IMR-90 (cell line): Measurements from ENCODE around the gene SLC29A3.

Experiments used
- BHLHE40 ChIP-seq: fragments of 150-350 bp; IDR thresholded peaks from 2 replicates; pipeline ENCODE4 v1.6.1; 2016; ENCODE audit warnings: mild to moderate bottlenecking, low read depth, low read length
- CHD1 ChIP-seq: IDR thresholded peaks from 2 replicates; pipeline ENCODE4 v1.6.1; 2012; ENCODE audit warnings: low read depth, low read length, improper control_type of control experiment
- FOS ChIP-seq: fragments of 150-350 bp; IDR thresholded peaks from 2 replicates; pipeline ENCODE4 v1.6.1; 2016; ENCODE audit warnings: low read depth, low read length
- MAFK ChIP-seq: IDR thresholded peaks from 2 replicates; pipeline ENCODE4 v1.6.1; 2012; ENCODE audit warnings: low read depth, low read length, improper control_type of control experiment
- MAZ ChIP-seq: IDR thresholded peaks from 2 replicates; pipeline ENCODE4 v1.6.1; 2012; ENCODE audit warnings: low read depth, mild to moderate bottlenecking, low read length, improper control_type of control experiment, moderate library complexity, borderline replicate concordance
- NFE2L2 ChIP-seq: fragments of 150-350 bp; IDR thresholded peaks from 2 replicates; pipeline ENCODE4 v1.6.1; 2016; ENCODE audit warnings: low read depth, mild to moderate bottlenecking, low read length
- POLR2A ChIP-seq: IDR thresholded peaks from 2 replicates; pipeline ENCODE4 v1.6.1; 2012; ENCODE audit warnings: mild to moderate bottlenecking, low read depth, low read length
- RAD21 ChIP-seq: IDR thresholded peaks from 2 replicates; pipeline ENCODE4 v1.6.1; 2012; ENCODE audit warnings: low read length, improper control_type of control experiment
- RFX5 ChIP-seq: IDR thresholded peaks from 2 replicates; pipeline ENCODE4 v1.8.0; 2012; ENCODE audit warnings: low read depth, mild to moderate bottlenecking, low read length, moderate library complexity
- TF ChIP-seq, protein P1 (sequence below): conservative IDR thresholded peaks from 2 replicates; pipeline ENCODE4 v1.5.1; 2012; ENCODE audit warnings: mild to moderate bottlenecking, low read depth, low read length, improper control_type of control experiment
- TF ChIP-seq, protein P2 (sequence below): fragments of 150-350 bp; IDR thresholded peaks from 2 replicates; pipeline ENCODE4 v1.6.1; 2017; ENCODE audit warnings: mild to moderate bottlenecking, antibody characterized with exemption, low read length, low read depth
- TF ChIP-seq, protein P3 (sequence below): fragments of 150-350 bp; IDR thresholded peaks from 2 replicates; pipeline ENCODE4 v1.6.1; 2016; ENCODE audit warnings: low read depth, mild to moderate bottlenecking, low read length, moderate library complexity, borderline replicate concordance

DNA sequence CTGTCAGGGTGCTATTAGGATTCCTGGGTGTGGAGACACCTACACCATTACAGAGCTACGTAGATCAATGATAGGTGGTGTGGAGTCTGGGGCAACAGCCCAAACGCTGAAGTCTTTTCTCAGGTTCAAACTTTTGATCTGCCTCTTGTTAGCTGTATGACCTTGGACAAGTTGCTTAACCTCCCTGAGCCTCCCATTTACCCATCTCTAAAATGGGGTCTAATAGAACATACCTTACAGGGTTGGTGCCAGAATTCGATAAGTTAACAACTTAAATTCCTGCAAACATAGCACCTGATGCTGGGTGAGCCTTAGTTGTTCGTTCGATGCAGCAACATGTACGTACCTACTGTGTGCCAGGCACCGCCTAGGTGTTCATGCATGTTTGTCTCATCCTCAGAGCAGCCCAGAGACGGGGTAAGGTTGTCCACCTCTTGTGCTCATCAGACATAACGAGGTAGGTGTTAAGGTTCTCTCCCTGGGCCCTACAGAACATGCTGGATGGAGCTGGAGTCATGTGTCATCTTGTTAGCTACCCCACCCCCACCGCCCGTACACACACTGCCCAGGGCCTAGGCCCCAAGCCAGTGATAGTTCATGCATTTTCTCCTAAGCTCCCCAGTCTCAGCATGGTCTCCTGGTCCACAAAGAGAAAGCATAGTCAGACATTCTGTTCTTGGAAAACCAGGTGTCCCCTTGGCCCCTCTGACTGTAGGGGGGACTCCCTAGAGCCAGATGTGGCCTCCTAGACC, 41.0 kb upstream of the SLC29A3 start:
- TF ChIP-seq, protein P1, sequence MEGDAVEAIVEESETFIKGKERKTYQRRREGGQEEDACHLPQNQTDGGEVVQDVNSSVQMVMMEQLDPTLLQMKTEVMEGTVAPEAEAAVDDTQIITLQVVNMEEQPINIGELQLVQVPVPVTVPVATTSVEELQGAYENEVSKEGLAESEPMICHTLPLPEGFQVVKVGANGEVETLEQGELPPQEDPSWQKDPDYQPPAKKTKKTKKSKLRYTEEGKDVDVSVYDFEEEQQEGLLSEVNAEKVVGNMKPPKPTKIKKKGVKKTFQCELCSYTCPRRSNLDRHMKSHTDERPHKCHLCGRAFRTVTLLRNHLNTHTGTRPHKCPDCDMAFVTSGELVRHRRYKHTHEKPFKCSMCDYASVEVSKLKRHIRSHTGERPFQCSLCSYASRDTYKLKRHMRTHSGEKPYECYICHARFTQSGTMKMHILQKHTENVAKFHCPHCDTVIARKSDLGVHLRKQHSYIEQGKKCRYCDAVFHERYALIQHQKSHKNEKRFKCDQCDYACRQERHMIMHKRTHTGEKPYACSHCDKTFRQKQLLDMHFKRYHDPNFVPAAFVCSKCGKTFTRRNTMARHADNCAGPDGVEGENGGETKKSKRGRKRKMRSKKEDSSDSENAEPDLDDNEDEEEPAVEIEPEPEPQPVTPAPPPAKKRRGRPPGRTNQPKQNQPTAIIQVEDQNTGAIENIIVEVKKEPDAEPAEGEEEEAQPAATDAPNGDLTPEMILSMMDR: no peak
- TF ChIP-seq BHLHE40: no peak
- no peak for TF ChIP-seq RAD21
- TF ChIP-seq, protein P2, sequence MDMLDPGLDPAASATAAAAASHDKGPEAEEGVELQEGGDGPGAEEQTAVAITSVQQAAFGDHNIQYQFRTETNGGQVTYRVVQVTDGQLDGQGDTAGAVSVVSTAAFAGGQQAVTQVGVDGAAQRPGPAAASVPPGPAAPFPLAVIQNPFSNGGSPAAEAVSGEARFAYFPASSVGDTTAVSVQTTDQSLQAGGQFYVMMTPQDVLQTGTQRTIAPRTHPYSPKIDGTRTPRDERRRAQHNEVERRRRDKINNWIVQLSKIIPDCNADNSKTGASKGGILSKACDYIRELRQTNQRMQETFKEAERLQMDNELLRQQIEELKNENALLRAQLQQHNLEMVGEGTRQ: no peak
- TF ChIP-seq RFX5: no peak
- TF ChIP-seq POLR2A: no peak
- TF ChIP-seq, protein P3, sequence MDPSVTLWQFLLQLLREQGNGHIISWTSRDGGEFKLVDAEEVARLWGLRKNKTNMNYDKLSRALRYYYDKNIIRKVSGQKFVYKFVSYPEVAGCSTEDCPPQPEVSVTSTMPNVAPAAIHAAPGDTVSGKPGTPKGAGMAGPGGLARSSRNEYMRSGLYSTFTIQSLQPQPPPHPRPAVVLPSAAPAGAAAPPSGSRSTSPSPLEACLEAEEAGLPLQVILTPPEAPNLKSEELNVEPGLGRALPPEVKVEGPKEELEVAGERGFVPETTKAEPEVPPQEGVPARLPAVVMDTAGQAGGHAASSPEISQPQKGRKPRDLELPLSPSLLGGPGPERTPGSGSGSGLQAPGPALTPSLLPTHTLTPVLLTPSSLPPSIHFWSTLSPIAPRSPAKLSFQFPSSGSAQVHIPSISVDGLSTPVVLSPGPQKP: no peak
- no peak for TF ChIP-seq FOS
- TF ChIP-seq NFE2L2: no peak
- no peak for TF ChIP-seq CHD1
- no peak for TF ChIP-seq MAZ
- no peak for TF ChIP-seq MAFK
